Left kidney (tissue), 2 donors: ENCODE measurements around the gene KCNQ5. TPM values are rescaled to one million over a fixed set of nuclear protein-coding genes. Genes with fewer than 3 reads are reported as not detected.
A peak's percentile ranks its signal among the peaks of the same experiment; 100 is the strongest.
"Not testable (repeated sequence)": the region's sequence is repeated elsewhere in the genome, so short reads cannot be mapped to it uniquely, and the experiment has no call there.

ENCODE experiments used
- DNase-seq: peaks from one replicate; pipeline ENCODE4 v3.0.0-alpha.2; 2013
- polyA plus RNA-seq: library from polyadenylated mRNA; unstranded; fragments of 120-200 nt; gene quantifications from one replicate; pipeline ENCODE4 v1.2.1, GENCODE V29; 2013; ENCODE audit not compliant: insufficient read length

The KCNQ5 gene
- polyA plus RNA-seq, 1 donor, result 0.23 TPM

- DNase-seq, result no peak
Observed at GRCh38 chr6:73131706-73132105, 509.8 kb downstream of the KCNQ5 start.

GRCh38 chr6:73134588-73134987 is 512.7 kb downstream of the KCNQ5 start:
- DNase-seq, result no peak

GRCh38 chr6:73139681-73140383 is 518.0 kb downstream of the KCNQ5 start:
- no peak for DNase-seq

GRCh38 chr6:73143551-73143950 is 521.7 kb downstream of the KCNQ5 start:
- no peak for DNase-seq

GRCh38 chr6:73144516-73144915 is 522.7 kb downstream of the KCNQ5 start:
- no peak for DNase-seq

GRCh38 chr6:73145690-73146089 is 523.8 kb downstream of the KCNQ5 start:
- no peak for DNase-seq

- no peak for DNase-seq
Observed at GRCh38 chr6:73151732-73152131, 529.9 kb downstream of the KCNQ5 start.

GRCh38 chr6:73152556-73152955 is 530.7 kb downstream of the KCNQ5 start:
- no peak for DNase-seq

- DNase-seq, result no peak
Observed at GRCh38 chr6:73152966-73153757, 531.3 kb downstream of the KCNQ5 start.

- no peak for DNase-seq
Observed at GRCh38 chr6:73156793-73157767, 535.2 kb downstream of the KCNQ5 start.

- no peak for DNase-seq
Observed at GRCh38 chr6:73157870-73158269, 536.0 kb downstream of the KCNQ5 start.

GRCh38 chr6:73169111-73169510 is 547.2 kb downstream of the KCNQ5 start:
- DNase-seq, result no peak

GRCh38 chr6:73169633-73170032 is 547.8 kb downstream of the KCNQ5 start:
- no peak for DNase-seq

- DNase-seq, result no peak
Observed at GRCh38 chr6:73174646-73175045, 552.8 kb downstream of the KCNQ5 start.

- DNase-seq, result no peak
Observed at GRCh38 chr6:73176057-73176456, 554.2 kb downstream of the KCNQ5 start.

- no peak for DNase-seq
Observed at GRCh38 chr6:73177221-73177944, 555.5 kb downstream of the KCNQ5 start.

- DNase-seq, result no peak
Observed at GRCh38 chr6:73180076-73180738, 558.3 kb downstream of the KCNQ5 start.

GRCh38 chr6:73180763-73181619 is 559.1 kb downstream of the KCNQ5 start:
- DNase-seq, result peak; percentile 53

- DNase-seq, result no peak
Observed at GRCh38 chr6:73182021-73182607, 560.2 kb downstream of the KCNQ5 start.

- not testable (repeated sequence) for DNase-seq
Observed at GRCh38 chr6:73193302-73193701, 571.4 kb downstream of the KCNQ5 start.
